ENCODE results near the gene NRSN2. TPM values are rescaled to one million over a fixed set of nuclear protein-coding genes. Genes with fewer than 3 reads are reported as not detected.

The NRSN2 gene
- total and polyA plus RNA-seq, 2 of the 4 experiments (the other 2 are of a cell fraction), result 9.9 to 101 TPM

DNA sequence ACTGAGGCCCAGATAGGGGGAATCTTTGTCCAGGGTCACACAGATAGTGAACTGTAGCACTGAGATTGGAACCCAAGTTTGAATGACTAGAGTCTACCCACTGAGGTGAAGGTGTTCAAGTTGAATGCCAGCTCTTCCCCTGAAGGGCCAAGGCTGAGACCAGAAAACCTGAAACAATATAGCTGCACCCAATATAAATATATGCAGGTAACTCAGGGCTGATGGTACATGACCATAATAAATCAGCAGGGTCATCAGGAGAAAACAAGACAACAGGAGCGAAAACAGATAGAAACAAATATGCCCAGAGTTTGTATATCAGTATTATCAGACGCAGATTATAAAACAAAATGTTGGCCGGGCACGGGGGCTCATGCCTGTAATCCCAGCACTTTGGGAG, 57.2 kb downstream of the NRSN2 start:
- DNase-seq, result no peak
- no peak overlapping the region for H3K23ac ChIP-seq (ENCODE audit: low read depth, low read length)
- H2BK5ac ChIP-seq (ENCODE audit: low read depth, low read length, poor library complexity, severe bottlenecking), result no peak overlapping the region
- H4K91ac ChIP-seq (ENCODE audit: insufficient read depth, low read depth, low read length), result no peak overlapping the region
- H3K36me3 ChIP-seq (ENCODE audit: control insufficient read depth, insufficient read depth, low read length), result no peaks in the 10 kb centered on the region
- no peaks in the 10 kb centered on the region for H3K27me3 ChIP-seq (ENCODE audit: control insufficient read depth, insufficient read depth, low read length)
- dilution Hi-C loops (cut with HindIII; ENCODE audit: low sequenced_read_pairs, unreplicated experiment) (no loop called here), intact Hi-C loops (cut with micrococcal nuclease) (no loop called here), in situ Hi-C loops (cut with MboI; ENCODE audit: low sequenced_read_pairs) (no loop called here)
- ChIA-PET POLR2A (ENCODE audit: unreplicated experiment) (no interaction called here), CTCF (no interaction called here)
- 0 out of 2 replicates have a peak, but pooled peaks cover 3% of the 10 kb centered on the region for H3K9me3 ChIP-seq (ENCODE audit: control insufficient read depth, insufficient read depth, low read length)
- H4K8ac ChIP-seq (ENCODE audit: low read depth in 2 of 2, low read length in 2 of 2), result no peak overlapping the region
- H4K20me1 ChIP-seq (ENCODE audit: insufficient read depth, low read length), result peaks cover 4% of the 10 kb centered on the region; the same call in 1 of the 2 replicates
- no peak overlapping the region for H3K18ac ChIP-seq (ENCODE audit: low read depth, low read length)
- no peak overlapping the region for H3K27ac ChIP-seq (ENCODE audit: insufficient read depth, low read length)
- no peak overlapping the region for H2AK9ac ChIP-seq (replicated peaks; ENCODE audit: low read depth, low read length, poor library complexity)
- no peak overlapping the region for H2AFZ ChIP-seq (replicated peaks; ENCODE audit: low read length, poor library complexity)
- H3K56ac ChIP-seq (ENCODE audit: extremely low read depth, insufficient read depth, low read length), result no peak overlapping the region
- peaks cover 9% of the 10 kb centered on the region for H3K4me1 ChIP-seq (ENCODE audit: control insufficient read depth, insufficient read depth, low read length)
- peaks cover 0 to 9% of the 10 kb centered on the region in 2 experiments; a peak in 3 of 4 replicates for H3K79me1 ChIP-seq (ENCODE audit: low read depth in 1 of 2, low read length in 2 of 2)
- H2AK5ac ChIP-seq (ENCODE audit: low read depth, low read length), result no peak overlapping the region
- BruUV-seq (replicated peaks), result no TSS peak
- H2BK120ac ChIP-seq (ENCODE audit: low read depth, low read length), result no peak overlapping the region
- 91% methylated on average over 4 of the region's 4 CpGs; no CpG with 5 or more reads in 1 of the 2 experiments for WGBS, 2 experiments (ENCODE audit: extremely low coverage in 2 of 2, insufficient read length in 1 of 2)
- H2BK15ac ChIP-seq (ENCODE audit: low read depth, low read length), result no peak overlapping the region
- no peak for ATAC-seq (ENCODE audit: low read depth)
- no peak overlapping the region for H4K5ac ChIP-seq (ENCODE audit: low read depth, low read length)
- no peak overlapping the region for H3K14ac ChIP-seq (replicated peaks; ENCODE audit: low read depth, low read length)
- H3K9ac ChIP-seq (ENCODE audit: low read depth, low read length), result no peak overlapping the region
- H3K4ac ChIP-seq (ENCODE audit: low read depth, low read length), result no peak overlapping the region
- no peak overlapping the region for H3K4me3 ChIP-seq (ENCODE audit: insufficient read depth, low read depth, low read length)
- H3K9me1 ChIP-seq (ENCODE audit: insufficient read depth, low read length), result no peaks in the 10 kb centered on the region
- H3K4me2 ChIP-seq (ENCODE audit: low read depth, low read length), result no peak overlapping the region
- peak overlapping the region; percentile 6; the same call in 1 of the 2 replicates for H2BK20ac ChIP-seq (ENCODE audit: low read depth, low read length)
- no peak for TF ChIP-seq RCOR1 (IDR thresholded peaks at IDR 0.05; ENCODE audit: insufficient replicate concordance, low read length)
- no peak for TF ChIP-seq CTCF (conservative IDR thresholded peaks at IDR 0.05; ENCODE audit: low read depth, low read length)
- no peak for TF ChIP-seq RAD21 (IDR thresholded peaks at IDR 0.05; ENCODE audit: low read length)
- TF ChIP-seq FOS (IDR thresholded peaks at IDR 0.05; ENCODE audit: low read depth, low read length), result no peak

Other genes starting within 250 kb of the NRSN2 start
- not detected in 2 replicates for gene DEFB126, start 204.5 kb upstream of the NRSN2 start, total RNA-seq (2012; rRNA removed)
- gene DEFB126, start 204.5 kb upstream of the NRSN2 start, polyA plus RNA-seq (2012; rRNA removed), result not detected in 2 replicates
- gene DEFB127, start 189.7 kb upstream of the NRSN2 start, total RNA-seq (2012; rRNA removed), result not detected in 2 replicates
- gene DEFB127, start 189.7 kb upstream of the NRSN2 start, polyA plus RNA-seq (2012; rRNA removed), result not detected in 2 replicates
- not detected in 2 replicates for gene DEFB128, start 157.4 kb upstream of the NRSN2 start, total RNA-seq (2012; rRNA removed)
- not detected in 2 replicates for gene DEFB128, start 157.4 kb upstream of the NRSN2 start, polyA plus RNA-seq (2012; rRNA removed)
- not detected in 2 replicates for gene DEFB129, start 119.9 kb upstream of the NRSN2 start, total RNA-seq (2012; rRNA removed)
- gene DEFB129, start 119.9 kb upstream of the NRSN2 start, polyA plus RNA-seq (2012; rRNA removed), result not detected in 2 replicates
- gene DEFB132, start 89.4 kb upstream of the NRSN2 start, total RNA-seq (2012; rRNA removed), result not detected in 2 replicates
- gene DEFB132, start 89.4 kb upstream of the NRSN2 start, polyA plus RNA-seq (2012; rRNA removed), result not detected in 2 replicates
- gene C20orf96, start 56.4 kb upstream of the NRSN2 start, total RNA-seq (2012; rRNA removed), result 1.1 and 2.0 TPM in 2 replicates
- 9.4 and 9.8 TPM in 2 replicates for gene C20orf96, start 56.4 kb upstream of the NRSN2 start, polyA plus RNA-seq (2012; rRNA removed)
- gene ZCCHC3, start 49.5 kb upstream of the NRSN2 start, total RNA-seq (2012; rRNA removed), result 10.9 and 13.9 TPM in 2 replicates
- 8.2 and 8.8 TPM in 2 replicates for gene ZCCHC3, start 49.5 kb upstream of the NRSN2 start, polyA plus RNA-seq (2012; rRNA removed)
- 1.1 TPM in 2 replicates for gene SOX12, start 21.6 kb upstream of the NRSN2 start, total RNA-seq (2012; rRNA removed)
- gene SOX12, start 21.6 kb upstream of the NRSN2 start, polyA plus RNA-seq (2012; rRNA removed), result 6.2 and 6.4 TPM in 2 replicates
- 15.0 and 18.5 TPM in 2 replicates for gene TRIB3, start 33.6 kb downstream of the NRSN2 start, total RNA-seq (2012; rRNA removed)
- 23.2 and 23.4 TPM in 2 replicates for gene TRIB3, start 33.6 kb downstream of the NRSN2 start, polyA plus RNA-seq (2012; rRNA removed)
- gene RBCK1, start 61.2 kb downstream of the NRSN2 start, total RNA-seq (2012; rRNA removed), result 29.2 and 29.9 TPM in 2 replicates
- 84.2 and 89.4 TPM in 2 replicates for gene RBCK1, start 61.2 kb downstream of the NRSN2 start, polyA plus RNA-seq (2012; rRNA removed)
- gene TBC1D20, start 115.4 kb downstream of the NRSN2 start, total RNA-seq (2012; rRNA removed), result 36.7 and 42.8 TPM in 2 replicates
- gene TBC1D20, start 115.4 kb downstream of the NRSN2 start, polyA plus RNA-seq (2012; rRNA removed), result 38.2 and 39.1 TPM in 2 replicates
- 151 and 193 TPM in 2 replicates for gene CSNK2A1, start 196.7 kb downstream of the NRSN2 start, total RNA-seq (2012; rRNA removed)
- 83.8 and 86.3 TPM in 2 replicates for gene CSNK2A1, start 196.7 kb downstream of the NRSN2 start, polyA plus RNA-seq (2012; rRNA removed)

All from IMR-90 (cell line).